Peyer's patch (tissue), 4 donors: ENCODE data around the gene ITLN1.

Experiments
- CTCF ChIP-seq, 6 experiments: fragments of 450-650 bp in 4 of 6; fragments of 200-600 bp in 2 of 6; sonication (generic) in 1 of 6; IDR thresholded peaks; one replicate each; pipeline ENCODE4 v1.5.1; 2017 to 2019; ENCODE audit warnings: antibody characterized with exemption in 6 of 6, mild to moderate bottlenecking in 3 of 6, moderate library complexity in 1 of 6
- POLR2A ChIP-seq, 2 donors: fragments of 450-650 bp; IDR thresholded peaks; one replicate each; pipeline ENCODE4 v1.5.1; 2017; ENCODE audit warnings: antibody characterized with exemption in 2 of 2, mild to moderate bottlenecking in 2 of 2, moderate library complexity in 2 of 2

- TF ChIP-seq CTCF (IDR thresholded peaks at IDR 0.05) (no peak), POLR2A (IDR thresholded peaks at IDR 0.05) (no peak)
Observed at GRCh38 chr1:160858097-160858496, 26.9 kb downstream of the ITLN1 start.
